ENCODE measurements around the gene AURKB. TPM values are rescaled to one million over a fixed set of nuclear protein-coding genes. Genes with fewer than 3 reads are reported as not detected.

Gene AURKB
- total RNA-seq, 2 experiments from 2014 or later = 170 to 174 TPM

DNA sequence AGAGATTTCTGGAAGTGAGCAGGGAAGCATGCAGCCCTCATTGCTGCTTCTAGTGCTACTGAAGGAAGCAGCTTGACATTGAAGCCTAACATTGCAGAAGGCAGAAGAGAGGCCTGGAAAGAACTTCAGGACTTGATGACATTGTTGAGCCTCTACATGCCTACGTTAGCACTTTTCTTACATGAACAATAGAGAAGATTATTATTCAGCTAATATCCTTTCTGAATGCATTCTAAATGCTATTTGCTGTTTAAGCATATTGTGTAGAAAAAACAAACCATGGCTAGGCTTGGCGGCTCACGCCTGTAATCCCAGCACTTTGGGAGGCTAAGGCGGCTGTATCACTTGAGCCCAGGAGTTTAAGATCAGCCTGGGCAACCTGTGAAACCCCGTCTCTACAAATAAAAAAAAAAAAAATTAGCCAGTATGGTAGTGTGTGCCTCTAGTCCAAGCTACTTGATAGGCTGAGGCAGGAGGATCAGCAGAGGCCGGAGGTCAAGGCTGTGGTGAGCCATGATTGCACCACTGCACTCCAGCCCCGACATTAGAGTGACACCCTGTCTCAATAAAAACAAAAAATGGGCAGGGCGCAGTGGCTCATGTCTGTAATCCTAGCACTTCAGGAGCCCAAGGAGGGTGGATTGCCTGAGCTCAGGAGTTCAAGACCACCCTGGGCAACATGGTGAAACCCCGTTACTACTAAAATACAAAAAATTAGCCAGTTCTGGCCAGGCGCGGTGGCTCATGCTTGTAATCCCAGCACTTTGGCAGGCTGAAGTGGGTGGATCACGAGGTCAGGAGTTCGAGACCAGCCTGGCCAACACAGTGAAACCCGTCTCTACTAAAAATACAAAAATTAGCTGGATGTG lies 2.2 kb upstream of the AURKB start:
- no peak overlapping the region for H3K27ac Mint-ChIP-seq
- peaks cover 17% of the 10 kb centered on the region for H3K36me3 Mint-ChIP-seq (ENCODE audit: low read depth)
- TF ChIP-seq, protein P1, sequence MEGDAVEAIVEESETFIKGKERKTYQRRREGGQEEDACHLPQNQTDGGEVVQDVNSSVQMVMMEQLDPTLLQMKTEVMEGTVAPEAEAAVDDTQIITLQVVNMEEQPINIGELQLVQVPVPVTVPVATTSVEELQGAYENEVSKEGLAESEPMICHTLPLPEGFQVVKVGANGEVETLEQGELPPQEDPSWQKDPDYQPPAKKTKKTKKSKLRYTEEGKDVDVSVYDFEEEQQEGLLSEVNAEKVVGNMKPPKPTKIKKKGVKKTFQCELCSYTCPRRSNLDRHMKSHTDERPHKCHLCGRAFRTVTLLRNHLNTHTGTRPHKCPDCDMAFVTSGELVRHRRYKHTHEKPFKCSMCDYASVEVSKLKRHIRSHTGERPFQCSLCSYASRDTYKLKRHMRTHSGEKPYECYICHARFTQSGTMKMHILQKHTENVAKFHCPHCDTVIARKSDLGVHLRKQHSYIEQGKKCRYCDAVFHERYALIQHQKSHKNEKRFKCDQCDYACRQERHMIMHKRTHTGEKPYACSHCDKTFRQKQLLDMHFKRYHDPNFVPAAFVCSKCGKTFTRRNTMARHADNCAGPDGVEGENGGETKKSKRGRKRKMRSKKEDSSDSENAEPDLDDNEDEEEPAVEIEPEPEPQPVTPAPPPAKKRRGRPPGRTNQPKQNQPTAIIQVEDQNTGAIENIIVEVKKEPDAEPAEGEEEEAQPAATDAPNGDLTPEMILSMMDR (IDR thresholded peaks at IDR 0.05) = no peak
- H3K4me1 Mint-ChIP-seq (ENCODE audit: low read depth) = peaks cover 10% of the 10 kb centered on the region
- intact Hi-C loops (cut with micrococcal nuclease) = no loop called here
- H3K27me3 Mint-ChIP-seq = no peaks in the 10 kb centered on the region
- H3K9me3 Mint-ChIP-seq = no peaks in the 10 kb centered on the region
- no peak for DNase-seq
- ChIA-PET CTCF (interaction anchor here (0.7 to 2.0 kb wide), 4 partner anchors 9 to 88 kb away, joined by 3 to 5 read pairs (median 4); no protein-coding TSS in a partner anchor), POLR2A (interaction anchor here (1.2 to 16.5 kb wide), 6 partner anchors 9 to 39 kb away, joined by 5 to 186 read pairs (median 42); partner anchors contain the start of genes BORCS6, CTC1 and PFAS)
- no peak for ATAC-seq
- no peak overlapping the region for H3K4me3 Mint-ChIP-seq

DNA sequence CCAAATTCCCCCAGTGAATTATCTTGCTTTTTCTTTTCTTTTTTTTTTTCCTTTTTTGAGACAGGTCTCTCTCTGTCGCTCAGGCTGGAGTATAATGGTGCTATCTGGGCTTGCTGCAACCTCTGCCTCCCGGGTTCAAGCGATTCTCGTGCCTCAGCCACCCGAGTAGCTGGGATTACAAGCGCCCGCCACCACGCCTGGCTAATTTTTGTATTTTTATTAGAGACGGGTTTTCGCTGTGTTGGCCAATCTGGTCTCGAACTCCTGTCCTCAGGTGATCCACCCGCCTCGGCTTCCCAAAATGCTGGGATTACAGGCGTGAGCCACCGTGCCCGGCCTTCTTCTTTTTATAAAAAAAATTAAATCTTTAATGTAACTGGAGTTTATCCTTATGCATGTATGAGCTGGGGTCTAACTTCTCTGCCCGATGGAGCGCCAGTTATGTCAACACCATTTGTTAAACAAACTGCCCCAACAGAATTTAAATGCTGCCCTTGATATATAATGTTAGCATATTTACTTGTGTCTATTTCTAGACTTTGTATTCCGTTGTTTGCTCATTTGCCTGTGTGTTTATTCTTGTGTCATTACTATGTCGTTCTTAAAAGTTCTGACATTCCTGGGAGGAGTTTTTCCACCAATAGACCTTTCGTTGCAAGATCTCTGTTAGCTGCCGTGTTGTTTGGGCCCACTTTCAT lies 535 bp upstream of the AURKB start:
- POLR2A ChIA-PET = interaction anchor here (0.6 to 16.5 kb wide), 11 partner anchors 11 to 92 kb away, joined by 3 to 186 read pairs (median 5); partner anchors contain the start of genes BORCS6, CTC1 and PFAS
- intact Hi-C loops (cut with micrococcal nuclease) = loop anchor here (1.0 kb wide), 1 partner anchor 10 kb away; no protein-coding TSS in a partner anchor
- Mint-ChIP-seq H3K36me3 (ENCODE audit: low read depth) (peaks cover 32% of the 10 kb centered on the region), H3K27me3 (no peaks in the 10 kb centered on the region), H3K27ac (peak overlapping the region; percentile 96), H3K4me1 (ENCODE audit: low read depth) (peaks cover 12% of the 10 kb centered on the region), H3K9me3 (no peaks in the 10 kb centered on the region), H3K4me3 (peak overlapping the region; percentile 91)
- DNase-seq (no peak), ATAC-seq (peak; percentile 50)
- CTCF ChIA-PET = interaction anchor here (1.4 to 2.1 kb wide), 10 partner anchors 8 to 990 kb away, joined by 3 to 8 read pairs (median 5); no protein-coding TSS in a partner anchor
- TF ChIP-seq, protein P1 (IDR thresholded peaks at IDR 0.05) = no peak

DNA sequence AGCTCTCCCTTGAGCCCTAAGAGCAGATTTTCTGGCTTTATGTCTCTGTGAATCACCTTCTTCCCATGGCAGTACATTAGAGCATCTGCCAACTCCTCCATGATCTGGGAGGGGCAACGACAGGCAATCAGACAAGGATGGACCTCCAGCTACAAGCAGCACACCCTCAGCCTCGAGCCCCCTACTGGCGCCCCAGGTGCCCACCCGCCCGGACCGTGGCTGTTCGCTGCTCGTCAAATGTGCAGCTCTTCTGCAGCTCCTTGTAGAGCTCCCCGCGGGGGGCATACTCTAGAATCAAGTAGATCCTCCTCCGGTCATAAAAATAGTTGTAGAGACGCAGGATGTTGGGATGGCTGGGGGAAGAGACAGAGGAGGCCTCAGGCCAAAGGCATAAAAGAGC lies 3.8 kb downstream of the AURKB start:
- Mint-ChIP-seq H3K4me3 (no peak overlapping the region), H3K27ac (no peak overlapping the region), H3K9me3 (no peaks in the 10 kb centered on the region), H3K36me3 (ENCODE audit: low read depth) (peaks cover 58% of the 10 kb centered on the region), H3K4me1 (ENCODE audit: low read depth) (peaks cover 15% of the 10 kb centered on the region), H3K27me3 (no peaks in the 10 kb centered on the region)
- no peak for ATAC-seq
- DNase-seq = no peak
- ChIA-PET CTCF (no interaction called here), POLR2A (interaction anchor here (0.7 to 16.5 kb wide), 6 partner anchors 10 to 91 kb away, joined by 3 to 186 read pairs (median 10); partner anchors contain the start of gene BORCS6)
- intact Hi-C loops (cut with micrococcal nuclease) = no loop called here
- TF ChIP-seq, protein P1 (IDR thresholded peaks at IDR 0.05) = no peak

DNA sequence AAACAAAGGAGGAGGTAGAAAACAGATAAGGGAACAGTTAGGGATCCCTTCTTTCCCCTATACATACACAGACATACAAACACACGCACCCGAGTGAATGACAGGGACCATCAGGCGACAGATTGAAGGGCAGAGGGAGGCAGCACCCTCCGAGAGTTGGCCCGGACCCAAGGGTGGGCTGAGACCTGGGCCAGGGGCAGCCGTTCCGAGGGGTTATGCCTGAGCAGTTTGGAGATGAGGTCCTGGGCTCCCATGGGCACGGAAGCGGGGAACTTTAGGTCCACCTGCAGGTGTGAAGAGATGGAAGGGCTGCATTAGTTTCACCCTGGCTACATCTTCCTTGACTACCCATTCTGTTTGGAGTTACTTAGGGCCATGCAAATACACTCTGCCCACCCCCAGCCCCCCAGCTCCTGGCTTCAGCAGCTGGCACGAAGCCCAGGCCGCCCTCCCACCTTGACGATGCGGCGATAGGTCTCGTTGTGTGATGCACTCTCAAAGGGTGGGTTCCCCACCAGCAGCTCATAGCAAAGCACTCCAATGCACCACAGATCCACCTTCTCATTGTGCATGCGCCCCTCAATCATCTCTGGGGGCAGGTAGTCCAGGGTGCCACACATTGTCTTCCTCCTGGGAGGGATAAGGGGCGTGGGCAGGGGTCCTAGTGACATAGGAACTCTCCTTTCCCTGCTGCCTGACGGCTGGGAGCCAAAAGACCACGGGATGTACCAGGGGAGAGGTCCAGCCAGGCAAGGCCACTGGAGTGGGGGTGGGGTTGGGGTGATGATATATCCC lies 5.4 kb downstream of the AURKB start:
- H3K27me3 Mint-ChIP-seq = no peaks in the 10 kb centered on the region
- H3K36me3 Mint-ChIP-seq (ENCODE audit: low read depth) = peaks cover 60% of the 10 kb centered on the region
- DNase-seq (no peak), ATAC-seq (no peak)
- TF ChIP-seq, protein P1 (IDR thresholded peaks at IDR 0.05) = no peak
- H3K4me3 Mint-ChIP-seq = no peak overlapping the region
- H3K27ac Mint-ChIP-seq = no peak overlapping the region
- ChIA-PET CTCF (interaction anchor here (0.7 kb wide), 1 partner anchor 13 kb away, joined by 3 read pairs; no protein-coding TSS in a partner anchor), POLR2A (interaction anchor here (0.6 to 16.5 kb wide), 10 partner anchors 8 to 49 kb away, joined by 3 to 186 read pairs (median 4); partner anchors contain the start of genes BORCS6, CTC1 and PFAS)
- intact Hi-C loops (cut with micrococcal nuclease) = no loop called here
- H3K4me1 Mint-ChIP-seq (ENCODE audit: low read depth) = peaks cover 16% of the 10 kb centered on the region
- no peaks in the 10 kb centered on the region for H3K9me3 Mint-ChIP-seq
